Keratinocyte (primary cell): ENCODE results near the gene GDF9. TPM values are rescaled to one million over a fixed set of nuclear protein-coding genes. Genes with fewer than 3 reads are reported as not detected.

Experiments
- DNase-seq: peaks from one replicate; pipeline ENCODE4 v3.0.0-alpha.2; 2011; ENCODE audit warnings: low read depth, missing footprints, low spot score
- FAIRE-seq: peaks from 2 replicates; lab custom pipeline; 2011; peaks lifted over from hg19 to GRCh38; lab: Jason Lieb, UNC
- H2AFZ ChIP-seq: 2 replicates; pipeline ENCODE4 v1.6.0; 2012; ENCODE audit warnings: low read length, control low read depth, inconsistent platforms; ENCODE audit not compliant: control insufficient read depth
- H3K27ac ChIP-seq: 2 replicates; pipeline ENCODE4 v1.5.1; 2011; ENCODE audit warnings: low read length; ENCODE audit not compliant: control insufficient read depth, insufficient read depth
- H3K27me3 ChIP-seq: 3 replicates; pipeline ENCODE4 v1.6.0; 2011; ENCODE audit warnings: low read length; ENCODE audit not compliant: control insufficient read depth, insufficient read depth; ENCODE audit errors: extremely low read depth
- H3K36me3 ChIP-seq, 2 experiments: 2 replicates in 1 of 2; 3 replicates in 1 of 2; pipeline ENCODE4 v1.5.1; 2011; ENCODE audit warnings: low read length in 2 of 2, mild to moderate bottlenecking in 1 of 2; ENCODE audit not compliant: control insufficient read depth in 2 of 2, insufficient read depth in 2 of 2; ENCODE audit errors: extremely low read depth in 1 of 2
- H3K4me1 ChIP-seq: 3 replicates; pipeline ENCODE4 v1.5.1; 2011; ENCODE audit warnings: low read length; ENCODE audit not compliant: control insufficient read depth, insufficient read depth; ENCODE audit errors: extremely low read depth
- H3K4me2 ChIP-seq: 3 replicates; pipeline ENCODE4 v1.6.0; 2011; ENCODE audit warnings: low read depth, low read length; ENCODE audit not compliant: control insufficient read depth, insufficient read depth; ENCODE audit errors: extremely low read depth
- H3K4me3 ChIP-seq, 3 experiments: fragments of 200-600 bp in 1 of 3; sonication (generic) in 1 of 3; 2 replicates in 2 of 3; 3 replicates in 1 of 3; pipeline ENCODE4 v1.5.1; 2011 to 2016; ENCODE audit warnings: low read length in 3 of 3, mild to moderate bottlenecking in 3 of 3, control low read depth in 2 of 3, inconsistent platforms in 1 of 3, low read depth in 1 of 3, mixed read lengths in 1 of 3, mixed run types in 1 of 3, moderate library complexity in 1 of 3; ENCODE audit not compliant: control insufficient read depth in 2 of 3, insufficient read depth in 2 of 3; ENCODE audit errors: extremely low read depth in 1 of 3
- H3K79me2 ChIP-seq: 2 replicates; pipeline ENCODE4 v1.6.0; 2012; ENCODE audit warnings: low read length; ENCODE audit not compliant: control insufficient read depth, insufficient read depth
- H3K9ac ChIP-seq: 3 replicates; pipeline ENCODE4 v1.6.0; 2011; ENCODE audit warnings: low read length; ENCODE audit not compliant: control insufficient read depth, insufficient read depth; ENCODE audit errors: extremely low read depth
- H3K9me1 ChIP-seq: 3 replicates; pipeline ENCODE4 v1.6.0; 2011; ENCODE audit warnings: low read length; ENCODE audit not compliant: control insufficient read depth, insufficient read depth; ENCODE audit errors: extremely low read depth
- H3K9me3 ChIP-seq: 2 replicates; pipeline ENCODE4 v1.5.1; 2012; ENCODE audit warnings: low read depth, low read length; ENCODE audit not compliant: control insufficient read depth
- H4K20me1 ChIP-seq: 3 replicates; pipeline ENCODE4 v1.6.0; 2011; ENCODE audit warnings: low read length; ENCODE audit not compliant: control insufficient read depth, insufficient read depth; ENCODE audit errors: extremely low read depth
- EZH2 ChIP-seq: IDR thresholded peaks from one replicate; pipeline ENCODE4 v1.6.1; 2012; ENCODE audit warnings: inconsistent platforms, mild to moderate bottlenecking, low read length, moderate library complexity
- dilution Hi-C: fragments of 300-500 bp; cut with MboI; formaldehyde crosslinking; loops from one replicate; pipeline ENCODE4 v1.7.0; 2020; ENCODE audit warnings: low sequenced_read_pairs; ENCODE audit not compliant: extremely low pct_ligation_motif_present
- polyA plus RNA-seq, 5 experiments: library from polyadenylated mRNA; depleted of rRNA in 3 of 5; stranded (reverse) in 3 of 5; stranded (forward) in 1 of 5; unstranded in 1 of 5; fragments of >200 nt; gene quantifications; 1 replicate in 1 of 5; 2 replicates in 3 of 5; 3 replicates in 1 of 5; pipeline versions ENCODE4 v1.2.1 to v1.2.3, GENCODE V29; 2011 to 2012; ENCODE audit warnings: missing spikeins in 2 of 5, low read depth in 1 of 5, low replicate concordance in 1 of 5
- TF ChIP-seq, protein P1 (sequence below), 3 experiments: IDR thresholded peaks in 1 of 3; conservative IDR thresholded peaks in 1 of 3; optimal IDR thresholded peaks in 1 of 3; 2 replicates in 2 of 3; 3 replicates in 1 of 3; pipeline versions ENCODE3 to v1.5.1; 2011; ENCODE audit warnings: low read length in 3 of 3, mild to moderate bottlenecking in 3 of 3, moderate library complexity in 2 of 3, control low read depth in 1 of 3, inconsistent platforms in 1 of 3; ENCODE audit not compliant: insufficient read depth in 2 of 3; ENCODE audit errors: extremely low read depth in 1 of 3

GDF9 gene
- polyA plus RNA-seq, 1 donor (not counting 4 experiments of a cell fraction or from before 2014, with no cell fraction given) = 0.21 TPM

DNA sequence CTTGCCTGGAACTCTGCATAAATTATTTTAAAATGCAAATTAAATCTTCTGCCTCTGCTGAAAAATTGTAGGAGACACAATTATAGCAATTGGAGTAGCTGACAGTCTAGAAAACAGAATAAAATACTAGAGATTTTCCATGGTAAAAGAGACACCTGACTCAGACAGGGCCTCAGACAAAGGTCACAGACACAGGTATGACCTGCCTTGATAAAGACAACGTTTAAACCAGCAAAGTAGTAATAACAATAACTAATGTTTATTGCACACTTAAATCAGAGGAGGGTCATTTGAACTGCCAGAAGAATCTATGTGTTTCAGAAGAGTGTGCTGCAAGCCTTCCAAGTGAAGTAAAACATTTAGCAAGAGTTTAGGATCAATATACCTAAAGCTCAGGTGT, 49.3 kb downstream of the GDF9 start:
- H2AFZ ChIP-seq = no peak overlapping the region
- no peak overlapping the region for H3K4me3 ChIP-seq
- H3K27me3 ChIP-seq = peaks cover 35% of the 10 kb centered on the region
- no peak overlapping the region for H3K9ac ChIP-seq
- no peaks in the 10 kb centered on the region for H3K79me2 ChIP-seq
- no peak overlapping the region for H3K4me2 ChIP-seq
- no peaks in the 10 kb centered on the region for H3K4me1 ChIP-seq
- no peaks in the 10 kb centered on the region for H3K9me1 ChIP-seq
- H3K36me3 ChIP-seq = no peaks in the 10 kb centered on the region
- dilution Hi-C loops = no loop called here
- H3K27ac ChIP-seq = no peak overlapping the region
- no peaks in the 10 kb centered on the region for H3K9me3 ChIP-seq
- FAIRE-seq (no peak), DNase-seq (no peak)
- H4K20me1 ChIP-seq = no peaks in the 10 kb centered on the region
- TF ChIP-seq, protein P1, sequence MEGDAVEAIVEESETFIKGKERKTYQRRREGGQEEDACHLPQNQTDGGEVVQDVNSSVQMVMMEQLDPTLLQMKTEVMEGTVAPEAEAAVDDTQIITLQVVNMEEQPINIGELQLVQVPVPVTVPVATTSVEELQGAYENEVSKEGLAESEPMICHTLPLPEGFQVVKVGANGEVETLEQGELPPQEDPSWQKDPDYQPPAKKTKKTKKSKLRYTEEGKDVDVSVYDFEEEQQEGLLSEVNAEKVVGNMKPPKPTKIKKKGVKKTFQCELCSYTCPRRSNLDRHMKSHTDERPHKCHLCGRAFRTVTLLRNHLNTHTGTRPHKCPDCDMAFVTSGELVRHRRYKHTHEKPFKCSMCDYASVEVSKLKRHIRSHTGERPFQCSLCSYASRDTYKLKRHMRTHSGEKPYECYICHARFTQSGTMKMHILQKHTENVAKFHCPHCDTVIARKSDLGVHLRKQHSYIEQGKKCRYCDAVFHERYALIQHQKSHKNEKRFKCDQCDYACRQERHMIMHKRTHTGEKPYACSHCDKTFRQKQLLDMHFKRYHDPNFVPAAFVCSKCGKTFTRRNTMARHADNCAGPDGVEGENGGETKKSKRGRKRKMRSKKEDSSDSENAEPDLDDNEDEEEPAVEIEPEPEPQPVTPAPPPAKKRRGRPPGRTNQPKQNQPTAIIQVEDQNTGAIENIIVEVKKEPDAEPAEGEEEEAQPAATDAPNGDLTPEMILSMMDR (optimal IDR thresholded peaks at IDR 0.05 in 1 of 3, IDR thresholded peaks at IDR 0.05 in 1 of 3, conservative IDR thresholded peaks at IDR 0.05 in 1 of 3; ENCODE audit: extremely low read depth in 1 of 3, insufficient read depth in 2 of 3, low read length in 3 of 3) = no peak
- no peak for TF ChIP-seq EZH2

DNA sequence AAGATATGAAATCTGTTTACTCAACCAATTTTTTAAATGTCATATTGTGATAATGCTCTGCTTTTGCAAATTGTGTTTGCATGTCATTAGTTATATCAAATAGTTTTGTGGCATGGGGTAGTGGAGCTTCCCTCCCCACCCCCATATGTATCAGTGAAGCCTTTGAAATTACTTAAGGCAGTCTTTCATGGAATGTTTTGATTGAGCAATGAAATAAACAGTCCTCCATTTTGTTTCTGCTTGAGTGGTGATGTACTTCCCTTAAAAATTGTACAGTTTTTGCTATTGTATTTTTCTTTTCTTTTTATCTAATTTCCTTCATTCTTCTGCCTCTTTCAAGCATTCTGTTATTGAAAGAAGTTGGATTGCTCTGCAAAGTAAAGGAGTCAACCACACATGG, 49.7 kb downstream of the GDF9 start:
- Histone ChIP-seq H3K27ac (no peak overlapping the region), H3K79me2 (no peaks in the 10 kb centered on the region), H3K4me2 (no peak overlapping the region), H2AFZ (no peak overlapping the region), H3K9ac (no peak overlapping the region), H4K20me1 (no peaks in the 10 kb centered on the region), H3K4me1 (no peaks in the 10 kb centered on the region), H3K4me3 (no peak overlapping the region), H3K27me3 (peaks cover 39% of the 10 kb centered on the region), H3K9me1 (no peaks in the 10 kb centered on the region), H3K36me3 (no peaks in the 10 kb centered on the region), H3K9me3 (no peaks in the 10 kb centered on the region)
- TF ChIP-seq, protein P1 (optimal IDR thresholded peaks at IDR 0.05 in 1 of 3, IDR thresholded peaks at IDR 0.05 in 1 of 3, conservative IDR thresholded peaks at IDR 0.05 in 1 of 3; ENCODE audit: extremely low read depth in 1 of 3, insufficient read depth in 2 of 3, low read length in 3 of 3) = no peak
- no peak for TF ChIP-seq EZH2
- no peak for DNase-seq
- dilution Hi-C loops = no loop called here
- FAIRE-seq = no peak
